Esophagus muscularis mucosa (tissue), 3 donors: ENCODE data around the gene NTN4.

Experiments used
- POLR2A ChIP-seq: fragments of 450-650 bp; IDR thresholded peaks from one replicate; pipeline ENCODE4 v1.6.1; 2017; ENCODE audit warnings: antibody characterized with exemption, moderate library complexity, mild to moderate bottlenecking, low read depth
- TF ChIP-seq, protein P1 (sequence below), 3 experiments: fragments of 200-600 bp in 2 of 3; fragments of 450-650 bp in 1 of 3; sonication (generic) in 2 of 3; IDR thresholded peaks; one replicate each; pipeline ENCODE4 v1.5.1; 2017 to 2019; ENCODE audit warnings: antibody characterized with exemption in 3 of 3, mild to moderate bottlenecking in 2 of 3, moderate library complexity in 1 of 3

DNA sequence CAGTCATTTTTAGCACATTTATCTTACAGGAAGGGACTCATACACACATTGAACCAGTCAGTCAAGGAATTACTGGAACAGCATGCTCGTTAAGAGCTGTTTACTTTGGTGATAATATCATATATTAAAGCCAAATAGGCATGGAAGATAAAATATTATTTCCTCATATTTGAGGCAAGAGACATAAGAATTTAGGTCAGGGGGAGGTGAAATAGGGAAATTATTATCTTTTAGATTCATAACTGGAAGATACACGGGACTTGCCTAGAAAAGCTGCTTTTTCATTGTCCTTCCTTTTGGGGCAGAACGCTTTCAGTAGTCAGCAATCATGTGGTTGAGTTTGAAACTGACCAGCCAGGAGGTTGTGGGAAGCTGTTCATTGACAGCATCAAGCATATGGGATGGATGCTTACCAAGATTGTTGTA, 72.5 kb downstream of the NTN4 start:
- no peak for TF ChIP-seq POLR2A
- TF ChIP-seq, protein P1, sequence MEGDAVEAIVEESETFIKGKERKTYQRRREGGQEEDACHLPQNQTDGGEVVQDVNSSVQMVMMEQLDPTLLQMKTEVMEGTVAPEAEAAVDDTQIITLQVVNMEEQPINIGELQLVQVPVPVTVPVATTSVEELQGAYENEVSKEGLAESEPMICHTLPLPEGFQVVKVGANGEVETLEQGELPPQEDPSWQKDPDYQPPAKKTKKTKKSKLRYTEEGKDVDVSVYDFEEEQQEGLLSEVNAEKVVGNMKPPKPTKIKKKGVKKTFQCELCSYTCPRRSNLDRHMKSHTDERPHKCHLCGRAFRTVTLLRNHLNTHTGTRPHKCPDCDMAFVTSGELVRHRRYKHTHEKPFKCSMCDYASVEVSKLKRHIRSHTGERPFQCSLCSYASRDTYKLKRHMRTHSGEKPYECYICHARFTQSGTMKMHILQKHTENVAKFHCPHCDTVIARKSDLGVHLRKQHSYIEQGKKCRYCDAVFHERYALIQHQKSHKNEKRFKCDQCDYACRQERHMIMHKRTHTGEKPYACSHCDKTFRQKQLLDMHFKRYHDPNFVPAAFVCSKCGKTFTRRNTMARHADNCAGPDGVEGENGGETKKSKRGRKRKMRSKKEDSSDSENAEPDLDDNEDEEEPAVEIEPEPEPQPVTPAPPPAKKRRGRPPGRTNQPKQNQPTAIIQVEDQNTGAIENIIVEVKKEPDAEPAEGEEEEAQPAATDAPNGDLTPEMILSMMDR (IDR thresholded peaks at IDR 0.05) = no peak
